Endothelial cell of umbilical vein (primary cell): ENCODE measurements around the gene TEAD3. TPM values are rescaled to one million over a fixed set of nuclear protein-coding genes. Genes with fewer than 3 reads are reported as not detected.

Experiments used
- BruUV-seq: library from RNA; stranded (reverse); fragments of 400-500 nt; replicated peaks from 2 replicates; lab custom pipeline; 2021; lab: Mats Ljungman, UMichigan
- CTCF ChIA-PET: fragments of 300-600, 350-600 bp; sonication (Branson Sonifier 250); formaldehyde crosslinking; loops from one replicate; lab custom pipeline; 2021; ENCODE audit warnings: antibody characterized with exemption, inconsistent platforms; lab: Charles Lee
- POLR2A ChIA-PET: fragments of 300-600, 350-600 bp; sonication (Branson Sonifier 250); formaldehyde crosslinking; loops from one replicate; lab custom pipeline; 2021; ENCODE audit warnings: antibody characterized with exemption, inconsistent platforms; lab: Charles Lee
- DNase-seq: peaks from one replicate; pipeline ENCODE4 v3.0.0-alpha.2; 2011; ENCODE audit warnings: low read depth, low spot score
- FAIRE-seq: peaks from 2 replicates; lab custom pipeline; 2011; peaks lifted over from hg19 to GRCh38; lab: Jason Lieb, UNC
- H2AFZ ChIP-seq: 2 replicates; pipeline ENCODE4 v1.6.0; 2012; ENCODE audit warnings: low read depth, low read length, control low read depth, inconsistent platforms
- H3K27ac ChIP-seq: 2 replicates; pipeline ENCODE4 v1.5.1; 2011; ENCODE audit warnings: low read depth, mild to moderate bottlenecking, control low read depth, low read length, moderate library complexity; ENCODE audit not compliant: insufficient read depth
- H3K27me3 ChIP-seq, 2 experiments: 2 replicates each; pipeline versions ENCODE4 v1.6.0 to v1.6.1; 2011; ENCODE audit warnings: low read length in 2 of 2, mixed read lengths in 1 of 2; ENCODE audit not compliant: control insufficient read depth in 2 of 2, insufficient read depth in 2 of 2
- H3K36me3 ChIP-seq, 2 experiments: 2 replicates in 1 of 2; 3 replicates in 1 of 2; pipeline ENCODE4 v1.5.1; 2011; ENCODE audit warnings: low read length in 2 of 2, mild to moderate bottlenecking in 1 of 2, moderate library complexity in 1 of 2; ENCODE audit not compliant: control insufficient read depth in 2 of 2, insufficient read depth in 2 of 2; ENCODE audit errors: extremely low read depth in 1 of 2
- H3K4me1 ChIP-seq: 3 replicates; pipeline ENCODE4 v1.5.1; 2011; ENCODE audit warnings: mild to moderate bottlenecking, low read length; ENCODE audit not compliant: control insufficient read depth, insufficient read depth; ENCODE audit errors: extremely low read depth
- H3K4me2 ChIP-seq: 2 replicates; pipeline ENCODE4 v1.6.1; 2011; ENCODE audit warnings: low read length, control low read depth, mixed read lengths; ENCODE audit not compliant: insufficient read depth
- H3K4me3 ChIP-seq, 3 experiments: fragments of 200-600 bp in 1 of 3; sonication (generic), shearing (Covaris generic) in 1 of 3; replicated peaks in 1 of 3; 2 replicates each; pipeline ENCODE4 v1.5.1; 2011 to 2016; ENCODE audit warnings: control low read depth in 3 of 3, low read length in 3 of 3, mild to moderate bottlenecking in 2 of 3, inconsistent platforms in 1 of 3, low read depth in 1 of 3, moderate library complexity in 1 of 3; ENCODE audit not compliant: insufficient read depth in 1 of 3
- H3K79me2 ChIP-seq: 2 replicates; pipeline ENCODE4 v1.6.0; 2012; ENCODE audit warnings: low read length, inconsistent platforms; ENCODE audit not compliant: control insufficient read depth, insufficient read depth
- H3K9ac ChIP-seq: replicated peaks from 2 replicates; pipeline ENCODE3; 2011; ENCODE audit warnings: low read length, control low read depth; ENCODE audit not compliant: insufficient read depth; ENCODE audit errors: extremely low read depth
- H3K9me1 ChIP-seq: replicated peaks from 3 replicates; pipeline ENCODE4 v1.6.0; 2011; ENCODE audit warnings: mild to moderate bottlenecking, low read length; ENCODE audit not compliant: control insufficient read depth, insufficient read depth; ENCODE audit errors: extremely low read depth
- H3K9me3 ChIP-seq: replicated peaks from 2 replicates; pipeline ENCODE4 v1.5.1; 2012; ENCODE audit warnings: low read length, inconsistent platforms; ENCODE audit not compliant: control insufficient read depth, insufficient read depth
- H4K20me1 ChIP-seq: replicated peaks from 2 replicates; pipeline ENCODE3; 2011; ENCODE audit warnings: mild to moderate bottlenecking, low read length; ENCODE audit not compliant: control insufficient read depth, insufficient read depth; ENCODE audit errors: extremely low read depth
- EZH2 ChIP-seq: IDR thresholded peaks from 2 replicates; pipeline ENCODE4 v1.6.1; 2012; ENCODE audit warnings: borderline replicate concordance, low read depth, mild to moderate bottlenecking, moderate library complexity, low read length, inconsistent platforms; ENCODE audit not compliant: severe bottlenecking
- FOS ChIP-seq: IDR thresholded peaks from 2 replicates; pipeline ENCODE4 v1.6.1; 2011; ENCODE audit warnings: mild to moderate bottlenecking, low read length, moderate library complexity, borderline replicate concordance; ENCODE audit not compliant: insufficient read depth
- GATA2 ChIP-seq: IDR thresholded peaks from 2 replicates; pipeline ENCODE4 v1.7.0; 2011; ENCODE audit warnings: low read depth, mild to moderate bottlenecking, moderate library complexity, mixed read lengths, low read length; ENCODE audit not compliant: insufficient read length, insufficient read depth
- MYC ChIP-seq: IDR thresholded peaks from one replicate; pipeline ENCODE4 v1.6.1; 2011; ENCODE audit warnings: mild to moderate bottlenecking, low read depth, low read length
- POLR2A ChIP-seq: IDR thresholded peaks from 2 replicates; pipeline ENCODE4 v1.6.1; 2012; ENCODE audit warnings: low read depth, mild to moderate bottlenecking, control low read depth, low read length
- POLR2AphosphoS5 ChIP-seq: IDR thresholded peaks from 2 replicates; pipeline ENCODE4 v1.6.1; 2012; ENCODE audit warnings: low read depth, mild to moderate bottlenecking, control low read depth, low read length, moderate library complexity; ENCODE audit not compliant: insufficient read depth
- dilution Hi-C: fragments of 300-500 bp; cut with MboI; formaldehyde crosslinking; loops from one replicate; pipeline ENCODE4 v1.15.0; 2019; ENCODE audit warnings: low sequenced_read_pairs; ENCODE audit not compliant: extremely low pct_ligation_motif_present
- intact Hi-C: fragments of 100-400 bp; cut with micrococcal nuclease; formaldehyde crosslinking; loops from one replicate; pipeline ENCODE4 v1.10.0; 2022
- polyA plus RNA-seq, 4 experiments: library from polyadenylated mRNA; depleted of rRNA in 3 of 4; stranded (reverse) in 3 of 4; unstranded in 1 of 4; fragments of >200 nt; gene quantifications; 2 replicates each; pipeline versions ENCODE4 v1.2.1 to v1.2.3, GENCODE V29; 2011 to 2012; ENCODE audit warnings: missing spikeins in 1 of 4
- total RNA-seq: library from RNA; stranded (reverse); gene quantifications from 2 replicates; pipeline ENCODE4 v1.2.3, GENCODE V29; 2021
- TF ChIP-seq, protein P1 (sequence below): IDR thresholded peaks from 2 replicates; pipeline ENCODE4 v1.6.1; 2011; ENCODE audit not compliant: insufficient read depth, insufficient read length
- TF ChIP-seq, protein P2 (sequence below), 2 donors: IDR thresholded peaks; 1 replicate in 1 of 2; 2 replicates in 1 of 2; pipeline ENCODE4 v1.5.1; 2011; ENCODE audit warnings: low read length in 2 of 2, mild to moderate bottlenecking in 2 of 2, moderate library complexity in 2 of 2, control low read depth in 1 of 2, inconsistent platforms in 1 of 2, low read depth in 1 of 2; ENCODE audit not compliant: insufficient read depth in 1 of 2; ENCODE audit errors: extremely low read depth in 1 of 2

Gene TEAD3
- total and polyA plus RNA-seq, 2 donors (not counting 3 experiments of a cell fraction or from before 2014, with no cell fraction given) = 1.1 to 1.6 TPM

DNA sequence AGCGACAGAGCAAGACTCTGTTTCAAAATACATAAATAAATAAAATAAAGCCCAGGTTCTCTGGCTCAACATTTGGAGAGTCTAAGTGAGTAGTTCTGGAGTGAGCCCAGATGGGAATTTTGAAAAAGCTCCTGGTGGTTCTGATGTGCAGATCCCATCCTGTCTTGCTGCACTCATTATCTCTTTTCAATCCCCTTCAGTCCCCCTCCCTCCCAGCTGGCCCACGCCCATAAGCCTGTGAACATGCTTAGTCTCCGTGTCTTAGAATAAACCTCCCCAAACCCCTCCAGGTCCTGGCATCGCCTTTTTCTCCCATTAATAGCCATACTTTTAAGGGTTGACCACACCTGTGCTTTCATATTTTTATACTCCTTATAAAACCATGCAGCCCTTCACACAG is 35.2 kb upstream of the TEAD3 start:
- BruUV-seq = no TSS peak
- FAIRE-seq (no peak), DNase-seq (no peak)
- H3K9me1 ChIP-seq = no peaks in the 10 kb centered on the region
- peaks cover 2 to 10% of the 10 kb centered on the region in 2 experiments for H3K27me3 ChIP-seq
- dilution Hi-C loops (no loop called here), intact Hi-C loops (no loop called here)
- H3K4me3 ChIP-seq = no peak overlapping the region
- no peaks in the 10 kb centered on the region for H4K20me1 ChIP-seq
- no peak overlapping the region for H3K27ac ChIP-seq
- ChIA-PET POLR2A (no interaction called here), CTCF (interaction anchor here (2.8 to 4.7 kb wide), 2 partner anchors 9 to 21 kb away, joined by 17 to 20 read pairs; no protein-coding TSS in a partner anchor)
- H3K9ac ChIP-seq = no peak overlapping the region
- no peaks in the 10 kb centered on the region for H3K9me3 ChIP-seq
- H3K4me1 ChIP-seq = no peaks in the 10 kb centered on the region
- H3K79me2 ChIP-seq = no peaks in the 10 kb centered on the region
- H3K36me3 ChIP-seq = no peaks in the 10 kb centered on the region
- no peak for TF ChIP-seq GATA2
- TF ChIP-seq, protein P1, sequence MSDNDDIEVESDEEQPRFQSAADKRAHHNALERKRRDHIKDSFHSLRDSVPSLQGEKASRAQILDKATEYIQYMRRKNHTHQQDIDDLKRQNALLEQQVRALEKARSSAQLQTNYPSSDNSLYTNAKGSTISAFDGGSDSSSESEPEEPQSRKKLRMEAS = no peak
- no peak for TF ChIP-seq POLR2A
- no peak for TF ChIP-seq POLR2AphosphoS5
- no peak for TF ChIP-seq MYC
- TF ChIP-seq FOS = no peak
- TF ChIP-seq, protein P2, sequence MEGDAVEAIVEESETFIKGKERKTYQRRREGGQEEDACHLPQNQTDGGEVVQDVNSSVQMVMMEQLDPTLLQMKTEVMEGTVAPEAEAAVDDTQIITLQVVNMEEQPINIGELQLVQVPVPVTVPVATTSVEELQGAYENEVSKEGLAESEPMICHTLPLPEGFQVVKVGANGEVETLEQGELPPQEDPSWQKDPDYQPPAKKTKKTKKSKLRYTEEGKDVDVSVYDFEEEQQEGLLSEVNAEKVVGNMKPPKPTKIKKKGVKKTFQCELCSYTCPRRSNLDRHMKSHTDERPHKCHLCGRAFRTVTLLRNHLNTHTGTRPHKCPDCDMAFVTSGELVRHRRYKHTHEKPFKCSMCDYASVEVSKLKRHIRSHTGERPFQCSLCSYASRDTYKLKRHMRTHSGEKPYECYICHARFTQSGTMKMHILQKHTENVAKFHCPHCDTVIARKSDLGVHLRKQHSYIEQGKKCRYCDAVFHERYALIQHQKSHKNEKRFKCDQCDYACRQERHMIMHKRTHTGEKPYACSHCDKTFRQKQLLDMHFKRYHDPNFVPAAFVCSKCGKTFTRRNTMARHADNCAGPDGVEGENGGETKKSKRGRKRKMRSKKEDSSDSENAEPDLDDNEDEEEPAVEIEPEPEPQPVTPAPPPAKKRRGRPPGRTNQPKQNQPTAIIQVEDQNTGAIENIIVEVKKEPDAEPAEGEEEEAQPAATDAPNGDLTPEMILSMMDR (IDR thresholded peaks at IDR 0.05; ENCODE audit: extremely low read depth in 1 of 2, insufficient read depth in 1 of 2, low read depth in 1 of 2, low read length in 2 of 2) = no peak
- TF ChIP-seq EZH2 = no peak
- H2AFZ ChIP-seq = no peak overlapping the region
- no peak overlapping the region for H3K4me2 ChIP-seq
